ENCODE data around the gene KLF1.

DNA sequence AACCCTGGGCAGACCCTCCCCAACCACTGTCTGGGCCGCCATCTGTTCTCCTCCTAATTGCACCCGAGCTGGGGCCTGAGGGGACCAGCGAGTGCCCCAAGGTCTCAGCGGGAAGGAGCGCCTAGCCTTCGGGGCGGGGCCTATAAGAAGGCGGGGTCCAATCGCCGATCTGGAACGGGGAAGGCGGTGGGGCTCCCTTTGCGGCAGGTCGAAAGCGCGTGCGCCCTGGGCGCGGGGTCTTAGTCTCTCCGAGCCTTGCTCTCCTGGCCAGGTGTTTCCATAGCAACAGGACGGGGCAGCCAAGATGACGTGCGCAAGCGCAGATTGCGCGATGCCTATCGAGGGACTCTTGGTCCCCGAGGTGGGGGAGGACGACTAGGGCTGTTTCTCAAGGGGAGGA lies 45.9 kb downstream of the KLF1 start:
- TF ChIP-seq, protein P1, sequence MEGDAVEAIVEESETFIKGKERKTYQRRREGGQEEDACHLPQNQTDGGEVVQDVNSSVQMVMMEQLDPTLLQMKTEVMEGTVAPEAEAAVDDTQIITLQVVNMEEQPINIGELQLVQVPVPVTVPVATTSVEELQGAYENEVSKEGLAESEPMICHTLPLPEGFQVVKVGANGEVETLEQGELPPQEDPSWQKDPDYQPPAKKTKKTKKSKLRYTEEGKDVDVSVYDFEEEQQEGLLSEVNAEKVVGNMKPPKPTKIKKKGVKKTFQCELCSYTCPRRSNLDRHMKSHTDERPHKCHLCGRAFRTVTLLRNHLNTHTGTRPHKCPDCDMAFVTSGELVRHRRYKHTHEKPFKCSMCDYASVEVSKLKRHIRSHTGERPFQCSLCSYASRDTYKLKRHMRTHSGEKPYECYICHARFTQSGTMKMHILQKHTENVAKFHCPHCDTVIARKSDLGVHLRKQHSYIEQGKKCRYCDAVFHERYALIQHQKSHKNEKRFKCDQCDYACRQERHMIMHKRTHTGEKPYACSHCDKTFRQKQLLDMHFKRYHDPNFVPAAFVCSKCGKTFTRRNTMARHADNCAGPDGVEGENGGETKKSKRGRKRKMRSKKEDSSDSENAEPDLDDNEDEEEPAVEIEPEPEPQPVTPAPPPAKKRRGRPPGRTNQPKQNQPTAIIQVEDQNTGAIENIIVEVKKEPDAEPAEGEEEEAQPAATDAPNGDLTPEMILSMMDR (IDR thresholded peaks at IDR 0.05; ENCODE audit: low read depth, low read length): no peak
- no peak for TF ChIP-seq POLR2A (IDR thresholded peaks at IDR 0.05; ENCODE audit: extremely low read depth, insufficient read length)
- TF ChIP-seq, protein P2, sequence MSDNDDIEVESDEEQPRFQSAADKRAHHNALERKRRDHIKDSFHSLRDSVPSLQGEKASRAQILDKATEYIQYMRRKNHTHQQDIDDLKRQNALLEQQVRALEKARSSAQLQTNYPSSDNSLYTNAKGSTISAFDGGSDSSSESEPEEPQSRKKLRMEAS (IDR thresholded peaks at IDR 0.05; ENCODE audit: low read depth, low read length): no peak
